GM12864 (cell line): Measurements from ENCODE around the gene APOBEC3B.
"Not testable (repeated sequence)": the region's sequence is repeated elsewhere in the genome, so short reads cannot be mapped to it uniquely, and the experiment has no call there.

Source experiments
- DNase-seq: peaks from one replicate; pipeline ENCODE4 v3.0.0-alpha.2; 2011; ENCODE audit warnings: low read depth
- H3K4me3 ChIP-seq: 2 replicates; pipeline ENCODE4 v1.5.1; 2011; ENCODE audit warnings: mild to moderate bottlenecking, low read depth, low read length, control low read depth
- TF ChIP-seq, protein P1 (sequence below): IDR thresholded peaks from 2 replicates; pipeline ENCODE4 v1.5.1; 2011; ENCODE audit warnings: low read depth, mild to moderate bottlenecking, moderate library complexity, low read length, control low read depth, inconsistent platforms; ENCODE audit errors: missing control alignments

APOBEC3B gene

DNA sequence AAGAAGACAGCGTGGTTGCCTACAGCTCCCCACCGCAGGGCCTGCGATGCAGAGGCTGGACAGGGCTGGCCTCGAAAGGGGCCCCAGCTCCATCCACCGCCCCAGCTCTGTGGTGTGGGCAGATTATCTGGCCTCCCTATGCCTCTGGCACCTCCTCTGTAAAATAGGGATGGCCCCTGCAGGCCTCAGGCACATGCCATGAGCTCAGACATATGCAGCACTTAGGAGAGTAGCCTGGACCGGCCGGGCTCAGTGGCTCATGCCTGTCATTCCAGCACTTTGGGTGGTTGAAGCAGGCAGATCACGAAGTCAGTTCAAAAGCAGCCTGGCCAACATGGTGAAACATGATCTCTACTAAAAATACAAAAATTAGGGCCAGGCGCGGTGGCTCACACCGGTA is 46.1 kb downstream of the APOBEC3B start:
- TF ChIP-seq, protein P1, sequence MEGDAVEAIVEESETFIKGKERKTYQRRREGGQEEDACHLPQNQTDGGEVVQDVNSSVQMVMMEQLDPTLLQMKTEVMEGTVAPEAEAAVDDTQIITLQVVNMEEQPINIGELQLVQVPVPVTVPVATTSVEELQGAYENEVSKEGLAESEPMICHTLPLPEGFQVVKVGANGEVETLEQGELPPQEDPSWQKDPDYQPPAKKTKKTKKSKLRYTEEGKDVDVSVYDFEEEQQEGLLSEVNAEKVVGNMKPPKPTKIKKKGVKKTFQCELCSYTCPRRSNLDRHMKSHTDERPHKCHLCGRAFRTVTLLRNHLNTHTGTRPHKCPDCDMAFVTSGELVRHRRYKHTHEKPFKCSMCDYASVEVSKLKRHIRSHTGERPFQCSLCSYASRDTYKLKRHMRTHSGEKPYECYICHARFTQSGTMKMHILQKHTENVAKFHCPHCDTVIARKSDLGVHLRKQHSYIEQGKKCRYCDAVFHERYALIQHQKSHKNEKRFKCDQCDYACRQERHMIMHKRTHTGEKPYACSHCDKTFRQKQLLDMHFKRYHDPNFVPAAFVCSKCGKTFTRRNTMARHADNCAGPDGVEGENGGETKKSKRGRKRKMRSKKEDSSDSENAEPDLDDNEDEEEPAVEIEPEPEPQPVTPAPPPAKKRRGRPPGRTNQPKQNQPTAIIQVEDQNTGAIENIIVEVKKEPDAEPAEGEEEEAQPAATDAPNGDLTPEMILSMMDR: no peak
- no peak overlapping the region for H3K4me3 ChIP-seq
- no peak for DNase-seq

DNA sequence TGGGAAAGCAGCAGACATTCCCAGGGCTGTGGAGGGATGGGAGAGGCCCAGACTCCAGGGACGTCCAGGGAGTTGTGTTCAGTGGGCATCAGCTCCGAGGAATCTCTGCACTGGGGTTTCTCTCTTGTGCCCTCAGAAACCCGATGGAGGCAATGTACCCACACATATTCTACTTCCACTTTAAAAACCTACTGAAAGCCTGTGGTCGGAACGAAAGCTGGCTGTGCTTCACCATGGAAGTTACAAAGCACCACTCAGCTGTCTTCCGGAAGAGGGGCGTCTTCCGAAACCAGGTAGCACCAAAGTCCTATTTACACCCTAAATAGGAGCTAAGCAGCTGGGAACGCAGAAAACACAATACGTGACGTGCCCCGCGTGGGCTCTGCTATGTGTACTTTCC is 47.1 kb downstream of the APOBEC3B start:
- TF ChIP-seq, protein P1: no peak
- no peak for DNase-seq
- H3K4me3 ChIP-seq: no peak overlapping the region

DNA sequence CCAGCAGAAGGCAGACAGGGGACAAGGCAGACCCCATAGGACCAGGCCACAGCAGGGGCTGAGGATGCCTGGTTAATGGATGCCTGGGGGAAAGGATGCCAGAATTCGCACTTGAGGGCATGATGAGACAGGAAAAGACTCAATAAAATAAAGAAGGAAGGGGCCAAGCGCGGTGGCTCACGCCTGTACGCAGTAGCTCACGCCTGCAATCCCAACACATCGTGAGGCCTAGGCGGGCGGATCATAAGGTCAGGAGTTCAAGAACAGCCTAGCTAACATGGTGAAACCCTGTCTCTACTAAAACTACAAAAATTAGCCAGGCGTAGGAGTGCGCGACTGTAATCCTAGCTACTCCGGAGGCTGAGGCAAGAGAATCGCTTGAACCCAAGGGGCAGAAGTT is 48.6 kb downstream of the APOBEC3B start:
- TF ChIP-seq, protein P1: no peak
- no peak overlapping the region for H3K4me3 ChIP-seq
- DNase-seq: no peak

DNA sequence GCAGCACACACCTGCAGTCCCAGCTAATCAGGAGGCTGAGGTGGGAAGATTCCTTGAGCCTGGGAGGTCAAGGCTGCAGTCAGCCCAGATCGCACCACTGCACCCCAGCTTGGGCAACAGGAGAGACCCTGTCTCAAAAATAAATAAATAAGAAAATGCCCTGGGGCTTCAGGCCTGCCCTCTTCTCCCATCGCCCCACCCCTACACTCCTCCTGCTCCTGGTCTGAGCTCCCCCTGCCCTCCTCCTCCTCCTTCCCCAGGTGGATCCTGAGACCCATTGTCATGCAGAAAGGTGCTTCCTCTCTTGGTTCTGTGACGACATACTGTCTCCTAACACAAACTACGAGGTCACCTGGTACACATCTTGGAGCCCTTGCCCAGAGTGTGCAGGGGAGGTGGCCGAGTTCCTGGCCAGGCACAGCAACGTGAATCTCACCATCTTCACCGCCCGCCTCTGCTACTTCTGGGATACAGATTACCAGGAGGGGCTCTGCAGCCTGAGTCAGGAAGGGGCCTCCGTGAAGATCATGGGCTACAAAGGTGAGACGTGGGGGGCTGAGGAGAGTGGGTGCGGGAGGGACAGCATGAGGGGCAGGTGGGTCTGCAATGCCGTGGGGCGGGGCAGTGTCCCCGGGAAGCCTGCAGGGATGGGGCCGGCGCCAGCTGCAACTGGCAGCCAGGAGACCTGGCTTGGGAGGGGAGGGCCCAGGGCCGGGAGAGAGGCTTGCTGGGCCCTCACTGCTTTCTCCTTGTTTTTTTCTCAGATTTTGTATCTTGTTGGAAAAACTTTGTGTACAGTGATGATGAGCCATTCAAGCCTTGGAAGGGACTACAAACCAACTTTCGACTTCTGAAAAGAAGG is 49.5 kb downstream of the APOBEC3B start:
- DNase-seq, H3K4me3 ChIP-seq: not testable (repeated sequence)

DNA sequence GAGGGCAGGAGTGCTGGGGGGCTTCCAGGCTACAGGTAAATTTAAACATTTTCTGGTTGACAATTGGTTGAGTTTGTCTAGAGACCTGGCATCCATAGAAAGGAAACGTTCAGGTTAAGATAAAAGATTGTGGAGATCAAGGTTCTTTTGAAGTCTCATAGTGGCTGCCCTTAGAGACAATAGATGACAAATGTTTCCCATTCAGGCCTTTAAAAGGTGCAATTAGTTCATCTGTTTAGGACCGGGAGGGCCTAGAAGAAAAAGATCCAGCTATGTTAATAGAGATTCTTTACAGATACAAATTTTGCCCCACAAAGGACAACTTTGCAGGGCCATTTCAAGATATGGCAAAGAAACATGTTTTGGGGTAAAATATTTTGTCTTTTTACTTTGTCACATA is 54.9 kb downstream of the APOBEC3B start:
- not testable (repeated sequence) for H3K4me3 ChIP-seq, DNase-seq

DNA sequence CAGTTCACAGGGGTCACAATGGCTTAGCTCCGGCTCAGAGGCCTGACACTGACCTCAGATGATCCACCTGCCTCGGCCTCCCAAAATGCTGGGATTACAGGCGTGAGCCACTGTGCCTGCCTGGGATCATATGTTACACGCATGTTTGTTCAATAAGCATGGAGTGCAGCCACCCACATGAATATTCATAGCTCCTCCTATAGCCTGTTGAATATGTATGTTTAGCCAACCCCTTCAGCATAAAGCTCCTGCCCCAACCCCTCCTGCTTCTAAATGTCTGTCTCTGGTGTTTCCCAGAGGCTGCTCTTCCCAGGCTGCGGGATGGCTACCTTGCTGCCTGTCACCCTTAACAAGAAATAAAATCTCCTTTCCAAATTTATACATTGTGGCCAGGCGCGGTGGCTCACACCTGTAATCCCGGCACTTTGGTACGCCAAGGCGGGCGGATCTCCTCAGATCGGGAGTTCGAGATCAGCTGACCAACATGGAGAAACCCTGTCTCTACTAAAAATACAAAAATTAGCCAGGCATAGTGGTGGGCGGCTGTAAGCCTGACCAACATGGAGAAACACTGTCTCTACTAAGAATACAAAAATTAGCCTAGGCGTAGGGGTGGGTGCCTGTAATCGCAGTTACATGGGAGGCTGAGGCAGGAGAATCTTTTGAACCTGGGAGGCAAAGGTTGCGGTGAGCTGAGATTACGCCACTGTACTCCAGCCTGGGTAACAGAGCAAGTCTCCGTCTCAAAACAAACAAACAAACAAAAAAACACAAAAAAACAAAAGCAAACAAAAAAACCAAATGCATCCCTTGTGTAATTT is 57.4 kb downstream of the APOBEC3B start:
- no peak overlapping the region; the same call in 1 of the 2 replicates for H3K4me3 ChIP-seq
- TF ChIP-seq, protein P1: no peak
- DNase-seq: no peak

DNA sequence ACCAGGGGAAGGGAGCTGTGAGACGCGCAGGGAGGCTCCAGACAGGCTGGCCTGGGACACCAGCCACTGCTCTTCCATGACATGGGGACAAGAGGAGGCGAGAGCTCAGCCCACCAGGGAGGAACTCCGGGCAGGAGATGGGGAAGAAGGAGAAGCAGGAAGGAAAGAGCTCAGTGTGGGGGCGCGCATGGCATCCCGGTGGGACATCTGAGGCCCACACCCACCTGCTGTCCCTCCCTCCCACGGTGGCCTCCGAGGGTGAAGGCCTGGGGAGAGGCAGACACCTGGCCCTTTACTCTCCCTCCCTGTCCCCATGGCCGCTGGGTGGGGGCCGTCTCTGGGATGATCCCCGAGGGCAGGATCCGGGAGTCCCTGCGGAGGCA is 58.0 kb downstream of the APOBEC3B start:
- H3K4me3 ChIP-seq: peak overlapping the region; percentile 71
- DNase-seq: not testable (repeated sequence)

DNA sequence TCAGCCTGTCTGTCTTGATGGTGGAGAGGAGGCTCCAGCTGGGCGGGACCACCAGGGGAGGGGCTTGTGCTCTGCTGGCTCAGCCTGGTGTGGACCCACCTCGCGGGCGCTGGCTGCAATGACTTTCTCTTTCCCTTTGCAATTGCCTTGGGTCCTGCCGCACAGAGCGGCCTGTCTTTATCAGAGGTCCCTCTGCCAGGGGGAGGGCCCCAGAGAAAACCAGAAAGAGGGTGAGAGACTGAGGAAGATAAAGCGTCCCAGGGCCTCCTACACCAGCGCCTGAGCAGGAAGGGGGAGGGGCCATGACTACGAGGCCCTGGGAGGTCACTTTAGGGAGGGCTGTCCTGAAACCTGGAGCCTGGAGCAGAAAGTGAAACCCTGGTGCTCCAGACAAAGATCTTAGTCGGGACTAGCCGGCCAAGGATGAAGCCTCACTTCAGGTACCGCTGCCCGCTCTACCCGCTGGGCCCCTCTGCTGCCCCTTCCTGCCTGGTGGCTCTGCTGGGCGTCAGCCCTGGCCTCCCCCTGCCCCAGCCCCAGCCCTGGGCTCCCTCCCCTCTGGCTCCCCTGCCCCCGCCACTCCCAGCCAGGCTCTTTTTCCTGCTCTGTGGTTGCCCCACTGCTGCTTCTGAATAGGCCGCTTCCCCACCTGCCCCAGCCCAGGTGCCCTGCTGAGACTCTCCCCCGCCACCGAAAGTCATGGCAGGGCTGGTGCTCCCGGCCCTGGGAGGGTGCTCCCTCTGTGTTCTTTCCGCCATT is 58.6 kb downstream of the APOBEC3B start, which contains the start of gene APOBEC3F:
TSS of gene APOBEC3F (plus strand) at position 327 of the 759 bp plus-strand sequence. CDS start at position 424, 97 bp downstream.
- H3K4me3 ChIP-seq: peak within 1 kb of the TSS; percentile 71
- not testable (repeated sequence) for DNase-seq
